Measurements from ENCODE around the gene ZSWIM5. TPM values are rescaled to one million over a fixed set of nuclear protein-coding genes. Genes with fewer than 3 reads are reported as not detected.

ZSWIM5 gene
- total RNA-seq, 4 donors from 2014 or later: 2.1 to 3.7 (median 2.5) TPM

GRCh38 chr1:45043094-45043493 lies 163.3 kb downstream of the ZSWIM5 start:
- peaks cover 0 to 17% (median 0%) of the 10 kb centered on the region in 3 donors for H3K36me3 ChIP-seq
- H3K4me1 ChIP-seq: no peaks in the 10 kb centered on the region
- no peak overlapping the region for H3K27ac ChIP-seq
- TF ChIP-seq EP300 (IDR thresholded peaks at IDR 0.05): no peak
- no peak for TF ChIP-seq POLR2A (IDR thresholded peaks at IDR 0.05)
- TF ChIP-seq CTCF (IDR thresholded peaks at IDR 0.05): no peak
- H3K9me3 ChIP-seq: no peaks in the 10 kb centered on the region
- H3K27me3 ChIP-seq: no peaks in the 10 kb centered on the region
- WGBS, 2 donors: 83 to 89% methylated on average over 5 of the region's 5 CpGs
- no peak overlapping the region for H3K4me3 ChIP-seq
- DNase-seq (ENCODE audit: low spot score in 2 of 2): no peak

- Histone ChIP-seq H3K27ac (no peak overlapping the region), H3K9me3 (no peaks in the 10 kb centered on the region), H3K27me3 (no peaks in the 10 kb centered on the region), H3K4me1 (no peaks in the 10 kb centered on the region), H3K4me3 (no peak overlapping the region), H3K36me3 (peaks cover 0 to 27% (median 0%) of the 10 kb centered on the region in 3 donors)
- no peak for DNase-seq (ENCODE audit: low spot score in 2 of 2)
- 87 to 91% methylated on average over 5 of the region's 5 CpGs for WGBS, 2 donors
- TF ChIP-seq EP300 (IDR thresholded peaks at IDR 0.05): no peak
- no peak for TF ChIP-seq POLR2A (IDR thresholded peaks at IDR 0.05)
- no peak for TF ChIP-seq CTCF (IDR thresholded peaks at IDR 0.05)
Observed at GRCh38 chr1:45040297-45040696, 166.1 kb downstream of the ZSWIM5 start.

GRCh38 chr1:45038661-45039364 lies 167.6 kb downstream of the ZSWIM5 start:
- no peak overlapping the region for H3K4me3 ChIP-seq
- H3K4me1 ChIP-seq: no peaks in the 10 kb centered on the region
- no peaks in the 10 kb centered on the region for H3K27me3 ChIP-seq
- TF ChIP-seq POLR2A (IDR thresholded peaks at IDR 0.05) (no peak), EP300 (IDR thresholded peaks at IDR 0.05) (no peak), CTCF (IDR thresholded peaks at IDR 0.05) (no peak)
- WGBS, 2 donors: 84 to 89% methylated on average over 6 to 7 of the region's 8 CpGs
- DNase-seq (ENCODE audit: low spot score in 2 of 2): no peak
- H3K27ac ChIP-seq: no peak overlapping the region
- peaks cover 0 to 40% (median 0%) of the 10 kb centered on the region in 3 donors for H3K36me3 ChIP-seq
- no peaks in the 10 kb centered on the region for H3K9me3 ChIP-seq

GRCh38 chr1:45038240-45038639 lies 168.2 kb downstream of the ZSWIM5 start:
- DNase-seq (ENCODE audit: low spot score in 2 of 2): no peak
- Histone ChIP-seq H3K4me3 (no peak overlapping the region), H3K9me3 (no peaks in the 10 kb centered on the region), H3K27me3 (no peaks in the 10 kb centered on the region), H3K27ac (no peak overlapping the region), H3K36me3 (peaks cover 0 to 40% (median 0%) of the 10 kb centered on the region in 3 donors), H3K4me1 (no peaks in the 10 kb centered on the region)
- no peak for TF ChIP-seq EP300 (IDR thresholded peaks at IDR 0.05)
- TF ChIP-seq POLR2A (IDR thresholded peaks at IDR 0.05): no peak
- TF ChIP-seq CTCF (IDR thresholded peaks at IDR 0.05): no peak
- 89% methylated on average over 2 of the region's 2 CpGs for WGBS, 2 donors

DNA sequence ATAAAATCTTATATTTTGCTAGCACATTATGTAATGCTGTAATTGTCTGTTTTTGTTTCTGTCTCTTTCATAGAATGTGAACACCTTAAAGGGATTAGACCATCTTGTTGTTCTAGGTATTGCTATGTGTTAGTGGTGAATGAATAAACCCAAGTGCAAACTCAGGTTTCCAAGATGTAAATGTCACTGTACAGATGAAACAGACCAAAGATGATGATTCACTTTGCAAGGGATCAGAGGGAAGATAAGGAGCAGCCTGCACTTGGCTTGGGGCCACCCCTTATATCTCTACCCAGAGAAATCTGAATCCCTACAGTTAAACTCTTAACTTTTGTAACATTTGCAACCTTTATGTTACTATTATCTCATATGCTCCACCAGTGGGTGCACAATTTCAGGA lies 168.9 kb downstream of the ZSWIM5 start:
- no peak overlapping the region for H3K27ac ChIP-seq
- TF ChIP-seq EP300 (IDR thresholded peaks at IDR 0.05): no peak
- no peak for DNase-seq (ENCODE audit: low spot score in 2 of 2)

More for the DNA sequence above, 168.9 kb downstream of the ZSWIM5 start:
- Histone ChIP-seq H3K27me3 (no peaks in the 10 kb centered on the region), H3K4me3 (no peak overlapping the region), H3K4me1 (no peaks in the 10 kb centered on the region), H3K9me3 (no peaks in the 10 kb centered on the region), H3K36me3 (peaks cover 0 to 34% (median 0%) of the 10 kb centered on the region in 3 donors)

Measured in tibial nerve (tissue), 4 donors.